Stimulated activated CD8-positive, alpha-beta memory T cell treated with anti-CD3 and anti-CD28 coated beads, Interleukin-12 subunit alpha, Interleukin-12 subunit beta, amount 100 ng/mL, for 24 hours (primary cell): ENCODE results near the gene SMOC1.

Experiments
- DNase-seq: peaks from one replicate; pipeline ENCODE4 v3.0.0-alpha.2; 2020; ENCODE audit errors: extremely low read depth

SMOC1 gene

DNA sequence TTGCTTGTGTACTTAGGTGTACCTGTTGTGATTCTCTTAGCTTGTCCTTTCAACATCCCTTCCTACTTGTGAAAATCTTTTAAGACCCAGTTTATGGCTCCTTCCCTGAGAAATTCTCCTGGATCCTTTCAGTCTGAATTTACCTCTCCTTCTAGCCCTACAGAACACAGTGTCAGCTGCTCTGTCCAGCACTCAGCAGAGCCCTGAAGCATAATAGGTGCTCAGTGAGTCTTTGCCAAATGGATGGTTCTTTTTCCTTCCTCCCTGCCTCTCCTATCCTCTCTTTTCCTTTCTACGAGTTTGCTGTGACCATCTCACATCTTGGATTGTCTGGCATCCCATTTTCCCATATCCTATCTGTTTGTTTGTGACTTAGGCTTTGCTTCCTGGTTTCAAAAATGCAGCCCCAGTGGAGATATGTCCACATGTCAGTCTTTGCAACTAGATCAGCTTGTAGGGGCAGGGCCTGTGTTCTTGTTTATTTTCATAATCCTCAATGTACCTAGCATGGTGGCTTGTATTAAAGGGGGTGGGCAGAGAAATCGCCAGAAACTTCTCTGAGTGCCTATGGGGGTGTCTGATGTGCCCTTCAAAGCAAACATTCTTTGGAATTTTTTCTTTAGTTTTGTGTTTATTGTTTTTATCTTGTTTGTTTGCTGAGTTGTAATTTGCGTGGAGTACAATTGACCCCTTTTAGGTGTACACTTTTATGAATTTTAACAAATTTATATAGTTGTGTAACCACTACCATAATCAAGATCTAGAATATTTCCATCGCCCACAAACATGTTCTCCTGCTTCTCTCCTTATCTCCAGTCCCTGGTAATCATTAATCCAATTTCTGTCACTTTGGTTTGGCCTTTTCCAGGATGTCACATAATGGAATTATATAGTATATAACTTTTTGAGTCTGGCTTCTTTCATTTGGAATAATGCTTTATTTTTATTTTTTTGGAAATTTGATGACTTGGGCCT is 62.8 kb downstream of the SMOC1 start:
- no peak for DNase-seq

DNA sequence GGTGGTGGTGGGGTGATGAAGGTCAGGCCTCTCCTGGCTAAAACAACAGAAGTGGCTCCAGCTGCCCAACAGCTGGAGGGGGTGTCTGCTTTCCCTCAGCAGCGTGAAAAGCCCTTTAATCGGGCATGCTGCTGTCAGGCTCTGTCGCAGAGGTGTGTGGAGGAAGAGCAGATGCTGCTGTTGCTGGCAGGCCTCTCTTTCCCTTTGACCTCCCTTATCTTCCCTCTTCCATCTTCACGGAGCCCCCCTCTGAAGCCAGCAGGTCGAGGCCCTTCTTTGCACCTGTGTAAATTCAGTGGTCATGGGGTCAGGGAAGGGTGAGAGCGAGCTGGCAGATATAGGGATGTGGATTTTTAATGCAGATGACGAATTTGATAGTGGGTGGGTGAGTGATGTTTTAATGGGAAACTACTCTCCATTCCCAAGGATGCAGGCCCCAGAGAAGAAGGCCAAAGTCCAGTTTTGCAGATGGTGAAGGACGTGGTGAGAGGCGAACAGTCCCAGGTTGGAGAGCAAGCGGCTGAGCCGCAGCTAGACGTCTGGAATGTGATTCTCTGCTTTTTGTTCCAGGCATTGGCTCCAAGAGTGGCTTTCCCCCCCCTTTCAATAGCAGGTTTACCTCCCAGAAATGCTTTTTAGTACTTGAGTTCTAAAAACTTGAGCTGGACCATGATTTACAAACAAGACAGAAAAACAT is 64.0 kb downstream of the SMOC1 start:
- no peak for DNase-seq

DNA sequence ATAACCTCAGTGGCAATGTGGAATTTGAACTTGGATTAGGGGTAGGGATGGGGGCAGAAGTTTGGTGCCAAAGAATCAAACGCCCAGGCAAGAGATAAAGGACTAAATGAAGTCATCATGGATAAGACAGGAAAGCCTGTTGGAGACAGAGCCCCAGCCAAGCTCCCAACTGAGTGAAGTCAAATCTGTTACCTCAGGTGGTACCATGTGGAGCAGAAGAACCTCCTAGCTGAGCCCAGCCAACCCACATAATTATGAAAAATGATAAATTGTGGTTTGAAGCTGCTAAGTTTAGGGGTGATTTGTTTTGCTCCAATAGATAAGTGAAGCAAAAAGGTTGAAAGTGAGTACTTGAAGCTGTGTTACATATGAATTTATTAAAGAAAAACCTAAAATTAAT is 66.1 kb downstream of the SMOC1 start:
- DNase-seq, result no peak

DNA sequence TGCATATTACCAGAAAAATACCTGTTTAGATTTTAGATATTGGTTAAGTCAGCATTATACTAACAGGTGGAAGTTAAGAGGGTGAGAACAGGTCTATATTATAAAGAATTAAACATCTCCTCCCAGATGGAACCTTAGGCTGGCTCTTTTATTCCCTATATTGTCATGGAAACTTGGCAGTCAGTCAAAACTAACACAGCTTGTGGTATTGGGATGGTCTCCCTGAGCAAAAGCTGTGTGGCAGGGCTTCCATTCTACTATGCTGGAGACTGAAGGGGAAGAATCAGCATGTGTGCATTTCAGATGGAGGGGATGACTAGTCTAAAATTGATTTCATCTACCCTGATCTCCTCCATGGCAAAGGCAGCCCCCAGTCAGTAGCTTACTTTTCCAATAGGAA is 66.7 kb downstream of the SMOC1 start:
- no peak for DNase-seq

DNA sequence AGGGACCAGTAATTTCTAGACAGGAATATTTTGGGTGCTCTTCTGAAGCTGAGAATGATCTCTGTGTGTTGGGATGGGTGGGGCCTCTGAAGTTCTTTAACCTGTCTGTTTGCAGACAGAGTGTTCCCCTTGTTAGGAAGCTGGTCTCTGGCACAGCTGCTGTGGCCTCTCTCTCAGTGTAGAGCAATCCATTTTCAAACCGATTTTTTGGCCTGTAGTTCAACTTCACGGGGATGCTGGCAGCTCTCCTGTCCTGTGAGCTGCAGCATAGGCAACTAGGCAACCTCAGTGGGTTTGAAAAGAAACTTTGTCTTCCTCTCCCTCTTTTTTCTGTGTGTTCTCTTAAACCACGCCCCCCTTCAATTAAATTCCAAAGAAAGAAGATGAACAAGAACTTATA is 69.1 kb downstream of the SMOC1 start:
- no peak for DNase-seq

DNA sequence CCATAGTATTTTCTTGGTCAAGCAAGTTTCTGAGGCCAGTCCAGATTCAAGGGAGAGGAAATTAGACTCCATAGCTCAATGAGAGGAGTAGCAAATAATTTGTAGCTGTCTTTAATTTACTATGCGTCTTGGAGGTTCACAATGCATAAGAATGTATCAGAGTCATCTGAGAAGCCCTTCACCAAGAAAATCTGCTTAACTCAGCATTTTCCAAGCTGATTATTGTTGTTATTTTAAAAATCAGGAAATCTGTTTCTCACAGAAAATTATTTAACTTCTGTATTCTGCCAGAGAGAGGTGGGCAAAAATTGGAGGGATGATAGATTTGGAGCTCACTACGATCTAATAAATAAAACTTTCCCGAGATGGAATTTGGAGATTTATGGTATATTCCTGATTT is 72.0 kb downstream of the SMOC1 start:
- DNase-seq, result no peak

DNA sequence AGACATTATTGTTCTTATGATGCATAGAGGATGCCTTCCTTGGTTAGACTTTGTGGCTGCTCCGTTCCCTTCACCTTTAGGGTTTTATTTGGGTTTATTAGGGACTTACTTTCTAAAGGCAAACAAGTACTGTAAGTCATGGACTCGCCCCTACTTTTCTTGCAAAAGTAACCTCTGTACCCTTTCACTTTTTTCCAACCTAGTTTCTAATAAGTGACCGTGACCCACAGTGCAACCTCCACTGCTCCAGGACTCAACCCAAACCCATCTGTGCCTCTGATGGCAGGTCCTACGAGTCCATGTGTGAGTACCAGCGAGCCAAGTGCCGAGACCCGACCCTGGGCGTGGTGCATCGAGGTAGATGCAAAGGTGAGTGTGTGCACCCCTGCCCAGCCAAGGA is 72.7 kb downstream of the SMOC1 start:
- no peak for DNase-seq

DNA sequence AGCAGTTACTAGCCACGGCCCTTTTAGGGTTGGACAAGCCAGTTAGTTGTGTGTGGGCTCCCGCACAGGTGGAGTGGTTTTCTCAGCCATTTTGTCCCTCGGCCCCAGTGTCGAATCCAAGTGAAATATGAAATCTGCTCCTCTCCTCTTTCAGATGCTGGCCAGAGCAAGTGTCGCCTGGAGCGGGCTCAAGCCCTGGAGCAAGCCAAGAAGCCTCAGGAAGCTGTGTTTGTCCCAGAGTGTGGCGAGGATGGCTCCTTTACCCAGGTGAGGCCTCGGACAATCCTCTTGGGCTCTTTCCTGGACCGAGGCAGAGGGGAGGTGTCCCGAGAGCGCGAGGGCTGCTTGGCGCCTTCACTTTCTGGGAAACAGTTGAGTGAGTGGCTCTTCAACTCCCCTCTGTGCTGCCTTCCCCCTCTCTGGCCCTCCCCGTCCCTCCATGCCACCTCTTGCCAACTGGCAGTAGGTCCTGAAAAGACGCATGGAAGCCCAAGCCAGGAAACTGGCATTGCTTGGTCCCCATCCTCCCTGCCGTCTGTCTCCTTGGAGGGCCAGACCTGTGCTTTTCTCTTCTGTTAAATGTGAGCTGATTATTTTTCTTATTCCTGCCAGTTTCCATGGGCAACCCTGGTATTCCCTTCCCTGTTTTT is 74.2 kb downstream of the SMOC1 start:
- no peak for DNase-seq

DNA sequence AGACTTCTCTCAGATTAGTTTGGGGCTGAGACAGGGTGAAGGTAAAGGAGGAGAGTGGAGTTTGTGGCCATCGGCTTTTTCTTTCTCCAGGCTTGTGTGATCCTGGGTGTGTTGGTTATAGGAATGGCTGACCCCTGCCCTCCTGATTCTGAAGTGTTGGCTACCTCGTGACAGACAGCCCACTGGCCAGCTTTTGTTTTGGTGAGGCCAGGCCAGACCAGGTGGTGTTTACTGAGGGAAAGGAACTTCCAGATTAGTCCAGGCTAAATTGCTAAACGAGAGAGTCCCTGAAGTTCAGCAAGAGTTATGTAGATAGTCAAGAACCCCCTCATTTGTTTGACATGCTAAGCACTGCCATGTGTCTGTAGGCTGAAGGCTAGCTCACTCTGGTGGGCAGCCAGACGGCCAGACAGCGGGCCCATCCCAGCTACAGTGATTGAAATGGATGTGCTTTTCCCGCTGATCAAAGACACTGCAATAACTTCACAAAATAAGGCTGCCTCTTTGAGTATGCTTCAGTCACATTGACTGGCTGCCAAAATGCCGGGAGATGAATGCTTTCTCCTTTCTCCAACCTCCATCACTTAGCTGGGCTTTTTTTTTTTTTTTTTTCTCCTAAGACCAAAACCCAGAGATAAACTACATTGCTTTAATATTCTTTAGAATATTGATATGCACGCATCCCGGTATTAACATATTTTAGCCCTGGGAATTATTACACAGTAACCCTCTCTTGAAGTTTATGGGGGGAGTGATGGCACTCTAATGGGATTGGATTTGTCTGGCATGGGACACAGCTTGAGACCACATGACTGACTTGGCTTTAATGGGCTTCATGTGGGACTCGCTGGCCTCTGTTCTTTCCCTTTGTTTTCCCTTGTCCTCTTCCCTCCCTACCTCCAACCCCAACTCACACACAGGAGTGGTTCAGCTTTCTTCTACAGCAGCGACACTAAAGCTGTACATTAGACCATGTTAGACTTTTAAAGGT is 76.9 kb downstream of the SMOC1 start:
- DNase-seq, result no peak

DNA sequence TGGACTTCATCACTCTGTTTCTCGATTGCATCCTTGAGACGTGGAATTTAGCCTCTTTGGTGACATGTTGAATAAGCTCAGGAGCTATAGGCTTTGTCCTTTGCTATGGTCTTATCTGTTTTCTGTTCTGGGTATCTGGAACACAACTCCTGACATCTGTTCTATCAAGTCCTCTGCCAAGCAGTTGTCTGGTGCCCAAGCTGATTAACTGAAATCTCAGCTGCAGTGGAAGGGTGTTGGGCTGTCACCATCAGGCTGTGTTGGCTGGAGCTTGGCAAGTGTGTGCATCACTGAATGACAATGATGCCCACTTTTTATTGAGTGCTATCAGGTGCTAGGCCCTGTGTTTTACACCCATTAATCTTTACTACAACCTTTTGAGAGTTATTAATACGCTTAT is 77.8 kb downstream of the SMOC1 start:
- no peak for DNase-seq

DNA sequence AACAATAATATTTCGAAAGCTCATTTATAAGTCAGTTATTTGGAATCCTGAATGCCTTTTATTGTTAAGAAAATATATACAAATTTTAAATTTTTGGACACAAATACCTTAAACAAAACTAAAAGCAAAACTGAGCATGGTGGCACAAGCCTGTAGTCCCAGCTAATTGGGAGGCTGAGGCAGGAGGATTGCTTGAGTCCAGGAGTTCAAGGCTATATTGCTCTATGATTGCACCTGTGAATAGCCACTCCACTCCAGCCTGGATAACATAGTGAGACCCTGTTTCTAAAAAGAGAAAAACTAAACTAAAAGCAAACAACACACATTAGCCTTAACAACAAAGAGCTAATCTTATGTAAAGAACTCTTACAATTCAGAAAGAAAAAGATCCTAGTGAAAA is 78.8 kb downstream of the SMOC1 start:
- DNase-seq, result no peak

DNA sequence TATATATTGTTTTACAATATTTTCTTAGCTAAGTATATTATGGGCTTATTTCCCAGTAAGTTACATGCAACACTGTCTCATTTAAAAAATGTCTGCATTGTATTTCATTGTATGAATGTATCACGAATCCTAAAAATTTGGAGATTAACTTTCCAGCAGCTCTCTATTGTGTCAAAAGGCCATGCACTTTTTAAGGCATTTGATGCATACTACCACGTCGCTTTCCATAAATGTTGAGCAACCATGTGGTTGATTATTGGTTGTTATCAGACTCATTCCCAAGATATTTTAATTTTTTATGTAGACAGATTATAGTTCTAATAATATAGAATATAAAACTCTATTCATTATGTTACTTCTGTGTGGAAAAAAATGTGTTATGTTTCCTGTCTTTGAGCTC is 79.9 kb downstream of the SMOC1 start:
- no peak for DNase-seq

DNA sequence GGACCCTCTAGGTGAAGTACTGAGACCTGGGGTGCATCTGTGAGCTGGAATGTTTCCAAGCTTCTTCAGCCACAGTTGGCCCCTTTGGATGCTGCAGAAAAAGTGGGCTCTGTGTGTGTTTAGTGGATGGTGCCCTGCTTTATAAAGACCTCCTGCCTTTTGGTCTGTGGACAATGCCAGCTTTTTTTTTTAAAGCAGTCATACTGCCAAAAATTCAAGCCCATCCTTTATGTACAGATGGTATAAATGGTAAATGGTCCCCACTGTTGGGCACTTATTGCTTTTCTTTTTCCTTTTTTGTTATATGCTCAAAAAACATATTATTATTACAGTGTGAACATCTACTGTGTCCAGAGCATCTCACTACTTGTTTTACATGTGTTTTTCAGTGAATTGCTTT is 81.1 kb downstream of the SMOC1 start:
- no peak for DNase-seq

DNA sequence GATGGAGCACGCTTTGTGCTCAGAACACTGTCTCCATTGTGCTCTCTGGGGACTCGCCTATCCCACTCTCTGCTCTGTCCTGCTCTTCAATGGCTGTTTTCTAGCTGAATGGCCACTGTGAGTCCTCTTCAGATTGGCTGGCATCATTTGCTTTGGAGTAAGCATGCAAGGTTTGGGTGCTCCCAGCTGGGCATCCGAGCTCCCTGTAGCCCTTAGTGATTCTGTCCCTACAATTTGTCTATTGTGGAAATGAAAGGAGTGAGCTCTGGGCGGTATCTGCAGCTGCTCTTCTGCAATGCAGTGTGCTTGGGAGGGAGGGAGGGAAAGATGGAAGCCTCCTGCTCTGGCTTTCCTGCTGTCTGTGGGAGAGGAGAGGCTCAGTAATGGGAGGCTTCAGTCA is 84.8 kb downstream of the SMOC1 start:
- DNase-seq, result no peak

DNA sequence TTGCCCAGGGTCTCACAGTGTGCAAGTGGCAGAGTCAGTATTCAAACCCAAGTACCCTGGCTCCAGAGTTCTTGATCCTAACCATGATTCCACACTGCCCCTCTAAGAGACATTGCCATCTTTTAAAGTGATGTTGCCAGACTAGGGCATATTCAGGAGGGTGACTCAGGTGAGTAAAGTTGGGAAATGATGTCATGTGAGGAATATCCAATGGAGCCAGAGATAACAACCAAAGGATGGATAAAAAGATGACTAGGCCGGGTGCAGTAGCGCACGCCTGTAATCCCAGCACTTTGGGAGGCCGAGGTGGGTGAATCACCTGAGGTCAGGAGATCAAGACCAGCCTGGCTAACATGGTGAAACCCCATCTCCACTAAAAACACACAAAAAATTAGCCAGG is 85.6 kb downstream of the SMOC1 start:
- DNase-seq, result no peak

DNA sequence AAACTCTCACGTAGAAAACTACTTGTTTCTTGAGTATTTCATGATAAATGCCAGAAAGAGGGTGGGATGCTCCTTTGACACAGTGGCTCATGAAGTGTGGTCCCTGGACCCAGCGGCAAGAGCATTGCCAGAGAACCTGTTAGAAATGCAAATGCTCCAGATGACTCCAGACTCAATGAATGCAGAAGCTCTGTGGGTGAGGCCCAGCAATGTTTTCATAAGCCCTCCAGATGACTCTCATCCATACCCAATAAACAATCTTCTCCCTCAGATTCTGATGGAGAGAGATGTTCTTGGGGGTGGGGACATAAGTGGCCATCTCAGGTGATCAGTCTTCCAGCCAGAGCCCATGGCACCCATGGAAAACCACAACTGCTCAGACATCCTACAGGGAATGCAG is 88.9 kb downstream of the SMOC1 start:
- no peak for DNase-seq

DNA sequence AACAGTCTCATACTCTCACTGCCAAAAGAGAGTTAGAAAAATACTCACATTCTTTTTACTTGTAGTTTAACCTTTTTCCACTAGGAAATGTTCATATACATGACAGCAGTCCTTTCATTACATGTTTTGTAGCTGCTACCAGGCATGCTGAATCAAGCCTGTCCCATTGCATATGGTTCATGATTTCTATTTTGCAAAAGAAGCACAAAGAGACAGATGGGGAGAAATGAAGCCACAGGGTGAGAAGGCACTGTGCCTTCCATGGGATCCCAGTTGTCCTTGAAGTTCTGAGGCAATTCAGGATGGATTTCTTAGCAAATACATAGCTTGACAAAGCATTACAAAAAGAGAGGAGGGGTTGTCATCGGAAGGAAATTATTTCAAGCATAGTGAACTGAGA is 89.5 kb downstream of the SMOC1 start:
- no peak for DNase-seq

DNA sequence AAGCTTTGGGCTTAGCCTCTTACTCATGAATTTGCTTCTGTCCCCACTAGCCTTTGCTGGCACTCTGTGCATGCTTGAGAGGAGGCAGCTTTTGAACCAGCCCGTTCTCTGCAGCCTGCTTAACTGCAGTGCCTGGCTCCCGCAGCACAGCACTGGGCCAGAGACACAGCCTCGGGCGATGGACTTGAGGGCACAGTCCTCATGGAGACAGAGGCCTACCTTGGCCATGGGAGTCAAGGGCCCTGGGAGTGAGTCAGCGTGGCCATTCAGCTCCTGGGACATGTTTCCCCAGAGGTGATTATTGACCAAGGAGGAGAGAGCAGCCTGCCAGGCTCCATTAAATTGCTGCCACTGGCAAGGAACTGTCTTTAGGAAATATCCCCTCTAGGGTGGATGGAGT is 93.5 kb downstream of the SMOC1 start:
- DNase-seq, result no peak

DNA sequence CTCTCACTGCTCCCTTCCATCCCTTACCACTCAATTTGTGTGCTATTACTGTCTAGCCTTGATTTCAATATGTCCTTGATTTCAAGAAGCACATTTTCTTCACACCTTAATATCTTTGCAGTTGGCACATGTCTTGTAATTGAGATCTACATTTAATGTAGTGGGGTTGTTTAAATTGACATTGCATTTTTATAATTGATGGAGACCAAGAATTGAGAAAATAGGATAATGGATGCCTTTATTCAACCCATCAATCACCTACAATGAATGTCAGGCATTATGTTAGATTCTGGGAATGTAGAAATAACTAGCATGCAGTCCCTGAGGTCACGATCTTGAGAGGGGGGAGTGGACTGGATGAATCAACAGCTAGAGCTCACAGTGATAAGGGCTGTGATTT is 94.6 kb downstream of the SMOC1 start:
- DNase-seq, result no peak

DNA sequence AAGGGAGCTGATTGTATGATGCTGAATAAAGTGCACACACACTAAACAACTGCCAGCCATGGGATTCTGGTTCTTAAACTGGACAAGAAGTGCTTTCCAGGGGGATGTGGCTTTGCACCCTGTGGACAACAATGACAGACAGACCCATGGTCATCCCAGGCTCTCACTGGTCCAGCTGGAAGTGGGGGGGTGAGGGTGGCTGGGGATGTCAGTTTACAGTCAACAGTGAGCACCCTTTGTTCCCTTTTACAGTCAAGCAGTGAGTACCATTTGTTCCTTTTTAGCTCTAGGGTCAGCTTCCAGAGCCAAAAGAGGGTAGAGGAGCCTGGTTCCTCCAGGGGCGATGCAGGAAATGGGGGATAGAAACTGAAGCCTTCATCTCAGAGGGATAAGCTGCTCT is 100.7 kb downstream of the SMOC1 start:
- no peak for DNase-seq
